ENCODE measurements around the gene ASCC3.

DNA sequence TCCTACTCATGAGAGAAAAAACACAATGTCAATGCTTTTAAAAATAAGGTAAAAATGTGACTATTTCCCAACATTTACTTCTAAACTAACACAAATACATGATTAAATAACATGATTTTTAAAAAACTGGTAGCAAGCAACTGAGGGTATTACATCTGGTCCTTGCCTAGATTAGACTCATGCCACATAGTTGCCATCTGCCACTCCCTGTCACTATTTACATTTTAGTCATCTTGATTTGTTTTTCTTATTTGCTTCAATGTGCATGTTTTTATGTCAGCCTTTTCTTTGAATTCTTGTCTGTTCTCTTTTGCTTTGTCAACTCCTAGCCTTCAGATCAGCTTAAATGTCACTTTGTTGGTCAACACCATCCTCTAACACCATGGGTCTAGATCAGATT is 209.4 kb downstream of the ASCC3 start:
- TF ChIP-seq CTCF (IDR thresholded peaks at IDR 0.05; ENCODE audit: low read length) (no peak), EZH2 (IDR thresholded peaks at IDR 0.05; ENCODE audit: borderline replicate concordance, low read length) (no peak)

All from OCI-LY1 (cell line).